ENCODE results near the gene PRSS48. TPM values are rescaled to one million over a fixed set of nuclear protein-coding genes. Genes with fewer than 3 reads are reported as not detected.

Gene PRSS48
- total RNA-seq, 1 experiment from 2014 or later: not detected

GRCh38 chr4:151325949-151326246 lies 48.9 kb downstream of the PRSS48 start:
- peaks cover 0 to 2% of the 10 kb centered on the region in 2 experiments; a peak in 1 of 5 replicates for H3K9me3 Mint-ChIP-seq
- Histone ChIP-seq H3K4me1 (ENCODE audit: insufficient read depth, low read length) (peaks cover 2% of the 10 kb centered on the region; the same call in 1 of the 2 replicates), H2BK5ac (ENCODE audit: insufficient read length, low read length) (no peak overlapping the region), H3K4ac (ENCODE audit: low read depth, low read length) (no peak overlapping the region), H3K9ac (ENCODE audit: extremely low read depth, insufficient read length, low read length) (no peak overlapping the region), H3K23me2 (ENCODE audit: insufficient read length, low read depth, low read length, poor library complexity, severe bottlenecking) (peaks cover 7% of the 10 kb centered on the region), H2BK120ac (ENCODE audit: low read depth, low read length, poor library complexity, severe bottlenecking) (no peak overlapping the region), H4K91ac (ENCODE audit: insufficient read length, low read depth, low read length) (no peak overlapping the region), H3K56ac (ENCODE audit: insufficient read length, low read depth, low read length) (no peak overlapping the region), H4K5ac (ENCODE audit: insufficient read length, low read depth, low read length) (no peak overlapping the region), H2BK15ac (ENCODE audit: low read depth, low read length) (no peak overlapping the region), H3K14ac (ENCODE audit: insufficient read depth, low read length) (no peak overlapping the region), H4K20me1 (ENCODE audit: control insufficient read depth, insufficient read depth, insufficient read length) (no peaks in the 10 kb centered on the region), H2BK20ac (ENCODE audit: low read depth, low read length, poor library complexity, severe bottlenecking) (no peak overlapping the region), H2AFZ (ENCODE audit: low read length) (no peak overlapping the region), H3K79me2 (ENCODE audit: insufficient read depth, low read length) (peaks cover 21% of the 10 kb centered on the region), H3K23ac (ENCODE audit: insufficient read length, low read depth, low read length) (no peak overlapping the region), H3K9me3 (ENCODE audit: control insufficient read depth, low read depth, low read length) (no peaks in the 10 kb centered on the region), H2BK12ac (ENCODE audit: insufficient read length, low read depth, low read length) (no peak overlapping the region), H4K8ac (replicated peaks; ENCODE audit: insufficient read length, low read depth, low read length) (no peak overlapping the region), H3K4me2 (ENCODE audit: insufficient read depth, insufficient read length, low read length) (peak overlapping the region; percentile 46), H3K79me1 (ENCODE audit: insufficient read depth, low read depth, low read length, poor library complexity, severe bottlenecking) (no peaks in the 10 kb centered on the region), H3K27me3 (ENCODE audit: insufficient read depth, low read length) (no peaks in the 10 kb centered on the region), H3K18ac (ENCODE audit: insufficient read length, low read depth, low read length) (no peak overlapping the region), H3T11ph (ENCODE audit: low read length) (no peak overlapping the region), H3K27ac (ENCODE audit: insufficient read length, low read depth, low read length) (no peak overlapping the region), H2AK5ac (ENCODE audit: insufficient read length, low read length) (no peak overlapping the region)
- peaks cover 36% of the 10 kb centered on the region in 2 experiments for H3K4me1 Mint-ChIP-seq
- no peak for DNase-seq
- no peak overlapping the region for H3K27ac Mint-ChIP-seq
- no CpG with 5 or more reads among the region's 6 CpGs for WGBS (ENCODE audit: extremely low coverage, insufficient read length, low lambda C conversion rate)
- H3K27me3 Mint-ChIP-seq (ENCODE audit: low read depth): peaks cover 2% of the 10 kb centered on the region
- peak overlapping the region; percentile 91 to 95 for H3K4me3 Mint-ChIP-seq
- no peak for TF ChIP-seq CTCF (conservative IDR thresholded peaks at IDR 0.05)
- H3K36me3 Mint-ChIP-seq (ENCODE audit: insufficient read depth in 1 of 3, low read depth in 3 of 3): no peaks in the 10 kb centered on the region; a peak in 2 of 7 replicates

All from H9 (cell line).